GM19035 (cell line): Measurements from ENCODE around the gene FOXG1.

Experiments used
- ATAC-seq: cut with Tn5 transposase; IDR thresholded peaks from one replicate; pipeline ENCODE4 v1.9.1; 2021; ENCODE audit not compliant: unreplicated experiment

The FOXG1 gene

GRCh38 chr14:28766469-28766955 lies at the start of gene FOXG1:
Gene FOXG1 (plus strand): TSS chr14:28766787. CDS start chr14:28767280, 493 bp downstream.
- no peak for ATAC-seq

- ATAC-seq: no peak
Measured at GRCh38 chr14:28719130-28719529, 47.5 kb upstream of the FOXG1 start.

GRCh38 chr14:28731358-28731757 lies 35.2 kb upstream of the FOXG1 start:
- no peak for ATAC-seq

- ATAC-seq: no peak
Measured at GRCh38 chr14:28742171-28742846, 24.3 kb upstream of the FOXG1 start.

GRCh38 chr14:28744126-28744525 lies 22.5 kb upstream of the FOXG1 start:
- no peak for ATAC-seq

- no peak for ATAC-seq
Measured at GRCh38 chr14:28745176-28745575, 21.4 kb upstream of the FOXG1 start.

- ATAC-seq: no peak
Measured at GRCh38 chr14:28746247-28746646, 20.3 kb upstream of the FOXG1 start.

- ATAC-seq: peak; percentile 72
Measured at GRCh38 chr14:28751467-28752058, 15.0 kb upstream of the FOXG1 start.

- ATAC-seq: no peak
Measured at GRCh38 chr14:28754209-28754985, 12.2 kb upstream of the FOXG1 start.

GRCh38 chr14:28755198-28755815 lies 11.3 kb upstream of the FOXG1 start:
- no peak for ATAC-seq

GRCh38 chr14:28755884-28756268 lies 10.7 kb upstream of the FOXG1 start:
- ATAC-seq: no peak

- ATAC-seq: no peak
Measured at GRCh38 chr14:28756269-28756883, 10.2 kb upstream of the FOXG1 start.

- no peak for ATAC-seq
Measured at GRCh38 chr14:28756884-28757570, 9.6 kb upstream of the FOXG1 start.

- ATAC-seq: no peak
Measured at GRCh38 chr14:28757786-28758185, 8.8 kb upstream of the FOXG1 start.

- ATAC-seq: no peak
Measured at GRCh38 chr14:28758253-28758884, 8.2 kb upstream of the FOXG1 start.

- ATAC-seq: no peak
Measured at GRCh38 chr14:28758885-28759652, 7.5 kb upstream of the FOXG1 start.

GRCh38 chr14:28759653-28760313 lies 6.8 kb upstream of the FOXG1 start:
- no peak for ATAC-seq

- no peak for ATAC-seq
Measured at GRCh38 chr14:28760431-28760996, 6.1 kb upstream of the FOXG1 start.
